Peyer's patch (tissue), 4 donors: Measurements from ENCODE around the gene ECE2.
A peak's percentile ranks its signal among the peaks of the same experiment; 100 is the strongest.

Source experiments
- CTCF ChIP-seq, 6 experiments: fragments of 450-650 bp in 4 of 6; fragments of 200-600 bp in 2 of 6; sonication (generic) in 1 of 6; IDR thresholded peaks; one replicate each; pipeline ENCODE4 v1.5.1; 2017 to 2019; ENCODE audit warnings: antibody characterized with exemption in 6 of 6, mild to moderate bottlenecking in 3 of 6, moderate library complexity in 1 of 6
- POLR2A ChIP-seq, 2 donors: fragments of 450-650 bp; IDR thresholded peaks; one replicate each; pipeline ENCODE4 v1.5.1; 2017; ENCODE audit warnings: antibody characterized with exemption in 2 of 2, mild to moderate bottlenecking in 2 of 2, moderate library complexity in 2 of 2

- peak in 1 of 6 experiments; percentile 4 for TF ChIP-seq CTCF (IDR thresholded peaks at IDR 0.05)
- peak; percentile 71 to 77 for TF ChIP-seq POLR2A (IDR thresholded peaks at IDR 0.05)
Observed at GRCh38 chr3:184298759-184299487, 23.1 kb downstream of the ECE2 start, which contains the start of gene PSMD2.
